Neural cell (in vitro differentiated cells): ENCODE measurements around the gene FFAR3. TPM values are rescaled to one million over a fixed set of nuclear protein-coding genes. Genes with fewer than 3 reads are reported as not detected.

Source experiments
- H2AFZ ChIP-seq: fragments of 200-600, 300-800 bp; sonication (generic), shearing (Covaris generic); 2 replicates; pipeline ENCODE4 v1.6.0; 2014; ENCODE audit warnings: low read depth, mild to moderate bottlenecking, antibody characterized with exemption, low read length, moderate library complexity
- H3F3A ChIP-seq: fragments of 200-600 bp; shearing (Covaris generic); 2 replicates; pipeline ENCODE4 v1.6.1; 2016; ENCODE audit warnings: mild to moderate bottlenecking, moderate library complexity, mixed read lengths, antibody characterized with exemption, low read length; ENCODE audit not compliant: insufficient read depth, poor library complexity, severe bottlenecking
- H3K27ac ChIP-seq: fragments of 200-600, 300-800 bp; sonication (generic), shearing (Covaris generic); 2 replicates; pipeline ENCODE4 v1.5.1; 2014; ENCODE audit warnings: mild to moderate bottlenecking, low read length, moderate library complexity
- H3K27me3 ChIP-seq: fragments of 300-800, 200-600 bp; sonication (generic), shearing (Covaris generic); 2 replicates; pipeline ENCODE4 v1.6.0; 2014; ENCODE audit warnings: mild to moderate bottlenecking, low read depth, low read length, moderate library complexity; ENCODE audit not compliant: insufficient read depth
- H3K36me3 ChIP-seq: fragments of 300-800, 200-600 bp; sonication (generic), shearing (Covaris generic); 2 replicates; pipeline ENCODE4 v1.5.1; 2014; ENCODE audit warnings: mild to moderate bottlenecking, antibody characterized with exemption, low read length, moderate library complexity; ENCODE audit not compliant: insufficient read depth
- H3K4me2 ChIP-seq: fragments of 300-800, 200-600 bp; sonication (generic), shearing (Covaris generic); 2 replicates; pipeline ENCODE4 v1.6.0; 2014; ENCODE audit warnings: mild to moderate bottlenecking, low read length
- H3K4me3 ChIP-seq: fragments of 300-800, 200-600 bp; sonication (generic), shearing (Covaris generic); 2 replicates; pipeline ENCODE4 v1.5.1; 2014; ENCODE audit warnings: mild to moderate bottlenecking, low read length, moderate library complexity
- H3K79me2 ChIP-seq: fragments of 200-600 bp; shearing (Covaris generic); replicated peaks from 2 replicates; pipeline ENCODE4 v1.6.0; 2014; ENCODE audit warnings: mild to moderate bottlenecking, low read length, moderate library complexity; ENCODE audit not compliant: insufficient read depth
- H3K9ac ChIP-seq: fragments of 300-800, 200-600 bp; sonication (generic), shearing (Covaris generic); 2 replicates; pipeline ENCODE4 v1.6.1; 2016; ENCODE audit warnings: mild to moderate bottlenecking, low read length, mixed read lengths
- H3K9me2 ChIP-seq: fragments of 200-600 bp; shearing (Covaris generic); 2 replicates; pipeline ENCODE4 v1.6.1; 2016; ENCODE audit warnings: mild to moderate bottlenecking, low read length, mixed read lengths; ENCODE audit not compliant: insufficient read depth
- H3K9me3 ChIP-seq: fragments of 200-600, 300-800 bp; sonication (generic), shearing (Covaris generic); 2 replicates; pipeline ENCODE4 v1.6.1; 2016; ENCODE audit warnings: mild to moderate bottlenecking, mixed run types, low read length, moderate library complexity, mixed read lengths
- H4K20me1 ChIP-seq: fragments of 200-600 bp; shearing (Covaris generic); 2 replicates; pipeline ENCODE4 v1.6.1; 2016; ENCODE audit warnings: mild to moderate bottlenecking, mixed run types; ENCODE audit not compliant: insufficient read depth
- EP300 ChIP-seq: fragments of 450-650 bp; conservative IDR thresholded peaks from 2 replicates; pipeline ENCODE4 v1.6.1; 2014; ENCODE audit warnings: antibody characterized with exemption, mild to moderate bottlenecking, moderate library complexity; ENCODE audit not compliant: poor library complexity, severe bottlenecking
- EZH2 ChIP-seq: fragments of 200-600, 300-800 bp; shearing (Covaris generic), sonication (generic); IDR thresholded peaks from 2 replicates; pipeline ENCODE4 v1.6.1; 2014; ENCODE audit warnings: antibody characterized with exemption, low read length, borderline replicate concordance, mild to moderate bottlenecking; ENCODE audit not compliant: insufficient read depth, poor library complexity, severe bottlenecking
- MXI1 ChIP-seq: fragments of 450-650 bp; conservative IDR thresholded peaks from 2 replicates; pipeline ENCODE4 v1.6.1; 2014; ENCODE audit warnings: antibody characterized with exemption, mild to moderate bottlenecking; ENCODE audit not compliant: poor library complexity, severe bottlenecking
- POLR2AphosphoS5 ChIP-seq: IDR thresholded peaks from 2 replicates; pipeline ENCODE4 v1.6.1; 2012
- RAD21 ChIP-seq: fragments of 450-650 bp; conservative IDR thresholded peaks from 2 replicates; pipeline ENCODE4 v1.6.1; 2014; ENCODE audit warnings: antibody characterized with exemption, mild to moderate bottlenecking, moderate library complexity
- SMC3 ChIP-seq: fragments of 450-650 bp; conservative IDR thresholded peaks from 2 replicates; pipeline ENCODE4 v1.6.1; 2014; ENCODE audit warnings: antibody characterized with exemption, mild to moderate bottlenecking, moderate library complexity; ENCODE audit not compliant: poor library complexity
- TAF1 ChIP-seq: IDR thresholded peaks from 2 replicates; pipeline ENCODE4 v1.6.1; 2012; ENCODE audit warnings: low read depth
- polyA plus RNA-seq: library from polyadenylated mRNA; depleted of rRNA; stranded (reverse); fragments of >200 nt; gene quantifications from 2 replicates; pipeline ENCODE4 v1.2.3, GENCODE V29; 2014
- TF ChIP-seq, protein P1 (sequence below): IDR thresholded peaks from 2 replicates; pipeline ENCODE4 v1.6.1; 2012; ENCODE audit warnings: borderline replicate concordance
- TF ChIP-seq, protein P2 (sequence below): fragments of 450-650 bp; IDR thresholded peaks from 2 replicates; pipeline ENCODE4 v1.5.1; 2014; ENCODE audit warnings: antibody characterized with exemption, mild to moderate bottlenecking, moderate library complexity; ENCODE audit not compliant: poor library complexity, severe bottlenecking

Gene FFAR3
- polyA plus RNA-seq, 1 donor from 2014 or later = not detected

- no peaks in the 10 kb centered on the region for H3F3A ChIP-seq
- H3K27ac ChIP-seq = no peak overlapping the region
- H3K36me3 ChIP-seq = no peaks in the 10 kb centered on the region
- H3K4me2 ChIP-seq = no peak overlapping the region
- no peaks in the 10 kb centered on the region for H3K9me3 ChIP-seq
- TF ChIP-seq, protein P1, sequence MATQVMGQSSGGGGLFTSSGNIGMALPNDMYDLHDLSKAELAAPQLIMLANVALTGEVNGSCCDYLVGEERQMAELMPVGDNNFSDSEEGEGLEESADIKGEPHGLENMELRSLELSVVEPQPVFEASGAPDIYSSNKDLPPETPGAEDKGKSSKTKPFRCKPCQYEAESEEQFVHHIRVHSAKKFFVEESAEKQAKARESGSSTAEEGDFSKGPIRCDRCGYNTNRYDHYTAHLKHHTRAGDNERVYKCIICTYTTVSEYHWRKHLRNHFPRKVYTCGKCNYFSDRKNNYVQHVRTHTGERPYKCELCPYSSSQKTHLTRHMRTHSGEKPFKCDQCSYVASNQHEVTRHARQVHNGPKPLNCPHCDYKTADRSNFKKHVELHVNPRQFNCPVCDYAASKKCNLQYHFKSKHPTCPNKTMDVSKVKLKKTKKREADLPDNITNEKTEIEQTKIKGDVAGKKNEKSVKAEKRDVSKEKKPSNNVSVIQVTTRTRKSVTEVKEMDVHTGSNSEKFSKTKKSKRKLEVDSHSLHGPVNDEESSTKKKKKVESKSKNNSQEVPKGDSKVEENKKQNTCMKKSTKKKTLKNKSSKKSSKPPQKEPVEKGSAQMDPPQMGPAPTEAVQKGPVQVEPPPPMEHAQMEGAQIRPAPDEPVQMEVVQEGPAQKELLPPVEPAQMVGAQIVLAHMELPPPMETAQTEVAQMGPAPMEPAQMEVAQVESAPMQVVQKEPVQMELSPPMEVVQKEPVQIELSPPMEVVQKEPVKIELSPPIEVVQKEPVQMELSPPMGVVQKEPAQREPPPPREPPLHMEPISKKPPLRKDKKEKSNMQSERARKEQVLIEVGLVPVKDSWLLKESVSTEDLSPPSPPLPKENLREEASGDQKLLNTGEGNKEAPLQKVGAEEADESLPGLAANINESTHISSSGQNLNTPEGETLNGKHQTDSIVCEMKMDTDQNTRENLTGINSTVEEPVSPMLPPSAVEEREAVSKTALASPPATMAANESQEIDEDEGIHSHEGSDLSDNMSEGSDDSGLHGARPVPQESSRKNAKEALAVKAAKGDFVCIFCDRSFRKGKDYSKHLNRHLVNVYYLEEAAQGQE = no peak
- TF ChIP-seq TAF1 = no peak
- no peak for TF ChIP-seq MXI1
- no peak for TF ChIP-seq EZH2
- TF ChIP-seq EP300 = no peak
- peak; percentile 88 for TF ChIP-seq SMC3
- TF ChIP-seq, protein P2, sequence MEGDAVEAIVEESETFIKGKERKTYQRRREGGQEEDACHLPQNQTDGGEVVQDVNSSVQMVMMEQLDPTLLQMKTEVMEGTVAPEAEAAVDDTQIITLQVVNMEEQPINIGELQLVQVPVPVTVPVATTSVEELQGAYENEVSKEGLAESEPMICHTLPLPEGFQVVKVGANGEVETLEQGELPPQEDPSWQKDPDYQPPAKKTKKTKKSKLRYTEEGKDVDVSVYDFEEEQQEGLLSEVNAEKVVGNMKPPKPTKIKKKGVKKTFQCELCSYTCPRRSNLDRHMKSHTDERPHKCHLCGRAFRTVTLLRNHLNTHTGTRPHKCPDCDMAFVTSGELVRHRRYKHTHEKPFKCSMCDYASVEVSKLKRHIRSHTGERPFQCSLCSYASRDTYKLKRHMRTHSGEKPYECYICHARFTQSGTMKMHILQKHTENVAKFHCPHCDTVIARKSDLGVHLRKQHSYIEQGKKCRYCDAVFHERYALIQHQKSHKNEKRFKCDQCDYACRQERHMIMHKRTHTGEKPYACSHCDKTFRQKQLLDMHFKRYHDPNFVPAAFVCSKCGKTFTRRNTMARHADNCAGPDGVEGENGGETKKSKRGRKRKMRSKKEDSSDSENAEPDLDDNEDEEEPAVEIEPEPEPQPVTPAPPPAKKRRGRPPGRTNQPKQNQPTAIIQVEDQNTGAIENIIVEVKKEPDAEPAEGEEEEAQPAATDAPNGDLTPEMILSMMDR = peak; percentile 92
- TF ChIP-seq POLR2AphosphoS5 = no peak
- TF ChIP-seq RAD21 = peak; percentile 92
- H4K20me1 ChIP-seq = no peaks in the 10 kb centered on the region
- no peaks in the 10 kb centered on the region for H3K79me2 ChIP-seq
- no peaks in the 10 kb centered on the region for H3K9me2 ChIP-seq
- H3K9ac ChIP-seq = no peak overlapping the region
- no peak overlapping the region for H3K4me3 ChIP-seq
- no peaks in the 10 kb centered on the region for H3K27me3 ChIP-seq
- no peak overlapping the region for H2AFZ ChIP-seq
Observed at GRCh38 chr19:35352448-35353304, 5.6 kb upstream of the FFAR3 start.

DNA sequence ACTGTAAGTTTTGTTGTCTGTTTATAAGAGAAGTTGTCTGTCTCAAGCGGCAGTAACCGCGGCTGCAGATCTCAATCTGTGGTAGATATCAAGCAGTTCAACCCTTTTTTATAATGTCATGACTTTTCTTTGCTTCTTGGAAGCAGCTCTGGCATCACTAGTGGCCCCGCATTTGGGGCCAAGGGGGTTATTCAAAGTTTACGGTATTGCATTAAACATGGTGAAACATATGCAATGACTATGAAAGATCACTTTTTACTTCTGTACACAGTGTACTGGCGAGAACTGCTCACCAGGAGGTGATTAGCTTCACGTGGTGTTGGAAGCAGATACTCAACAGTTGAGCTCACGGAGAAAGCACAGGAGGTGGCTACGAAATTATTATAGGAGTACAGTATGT is 4.6 kb upstream of the FFAR3 start:
- no peaks in the 10 kb centered on the region for H3K36me3 ChIP-seq
- H3K9me3 ChIP-seq = no peaks in the 10 kb centered on the region
- no peak overlapping the region for H2AFZ ChIP-seq
- H3K27ac ChIP-seq = no peak overlapping the region
- no peaks in the 10 kb centered on the region for H3K9me2 ChIP-seq
- H3K27me3 ChIP-seq = no peaks in the 10 kb centered on the region
- no peak overlapping the region for H3K9ac ChIP-seq
- TF ChIP-seq POLR2AphosphoS5 = no peak
- TF ChIP-seq TAF1 = no peak
- no peak for TF ChIP-seq SMC3
- TF ChIP-seq, protein P2 = no peak
- no peak for TF ChIP-seq EP300
- TF ChIP-seq, protein P1 = no peak
- TF ChIP-seq EZH2 = no peak
- TF ChIP-seq MXI1 = no peak
- TF ChIP-seq RAD21 = no peak
- no peaks in the 10 kb centered on the region for H4K20me1 ChIP-seq
- H3K4me3 ChIP-seq = no peak overlapping the region
- no peak overlapping the region for H3K4me2 ChIP-seq
- no peaks in the 10 kb centered on the region for H3K79me2 ChIP-seq
- no peaks in the 10 kb centered on the region for H3F3A ChIP-seq
